ENCODE results near the gene SLC7A4. TPM values are rescaled to one million over a fixed set of nuclear protein-coding genes. Genes with fewer than 3 reads are reported as not detected.

The SLC7A4 gene
- total RNA-seq, 4 donors from 2014 or later: 0.45 to 0.54 TPM; not detected in 2

DNA sequence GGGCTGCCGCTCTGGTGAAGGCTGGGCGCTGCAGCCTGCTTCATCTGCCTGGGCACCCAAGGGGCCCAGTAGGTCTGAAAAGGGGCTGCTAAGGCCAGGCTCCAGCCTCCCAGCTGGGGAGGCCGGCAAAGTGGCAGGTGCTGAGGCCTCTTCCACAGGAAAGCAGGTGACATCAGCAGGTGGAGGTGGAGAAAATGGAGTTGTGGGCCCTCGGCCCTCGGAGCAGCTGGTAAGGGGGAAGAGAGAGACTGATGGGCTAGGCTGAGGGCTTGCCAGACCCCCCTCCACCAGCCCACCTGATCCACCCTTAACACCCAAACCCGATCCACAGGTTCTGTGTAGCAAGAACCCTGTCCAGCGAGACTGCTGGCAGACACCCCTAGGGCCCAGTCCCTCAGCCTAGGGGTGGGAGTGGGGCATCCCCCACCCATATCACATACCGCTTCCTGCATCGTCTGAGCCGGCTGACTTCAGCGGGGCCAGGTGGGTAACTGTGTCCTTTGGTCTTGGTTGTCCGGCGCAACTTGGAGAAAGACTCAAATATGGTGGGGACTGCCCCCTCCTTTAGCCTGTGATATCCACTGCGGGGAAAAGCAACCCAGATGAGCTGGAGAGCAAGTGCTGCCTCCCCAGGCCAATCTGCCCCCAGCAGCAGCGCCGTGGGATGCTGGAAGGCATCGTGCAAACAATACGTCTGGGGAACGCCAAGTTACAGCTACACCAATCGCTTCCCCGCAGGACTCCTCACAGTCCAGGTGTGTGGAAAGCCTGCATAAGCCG, 32.0 kb downstream of the SLC7A4 start:
- Histone ChIP-seq H3K4me3 (replicated peaks in 1 of 3) (peak overlapping the region in 1 of 3 donors; percentile 62), H3K27ac (peak overlapping the region in 2 of 3 donors; percentile 98 to 99), H3K9me3 (no peaks in the 10 kb centered on the region), H3K27me3 (no peaks in the 10 kb centered on the region), H3K36me3 (peaks cover 10 to 11% of the 10 kb centered on the region in 2 donors), H3K4me1 (peaks cover 18 to 29% of the 10 kb centered on the region in 2 donors)
- DNase-seq: no peak
- intact Hi-C loops (cut with DNase I): no loop called here
- TF ChIP-seq CTCF (IDR thresholded peaks at IDR 0.05) (no peak), POLR2A (IDR thresholded peaks at IDR 0.05) (no peak)
- 45 to 62% methylated on average over 18 to 22 of the region's 22 CpGs for WGBS, 2 donors

DNA sequence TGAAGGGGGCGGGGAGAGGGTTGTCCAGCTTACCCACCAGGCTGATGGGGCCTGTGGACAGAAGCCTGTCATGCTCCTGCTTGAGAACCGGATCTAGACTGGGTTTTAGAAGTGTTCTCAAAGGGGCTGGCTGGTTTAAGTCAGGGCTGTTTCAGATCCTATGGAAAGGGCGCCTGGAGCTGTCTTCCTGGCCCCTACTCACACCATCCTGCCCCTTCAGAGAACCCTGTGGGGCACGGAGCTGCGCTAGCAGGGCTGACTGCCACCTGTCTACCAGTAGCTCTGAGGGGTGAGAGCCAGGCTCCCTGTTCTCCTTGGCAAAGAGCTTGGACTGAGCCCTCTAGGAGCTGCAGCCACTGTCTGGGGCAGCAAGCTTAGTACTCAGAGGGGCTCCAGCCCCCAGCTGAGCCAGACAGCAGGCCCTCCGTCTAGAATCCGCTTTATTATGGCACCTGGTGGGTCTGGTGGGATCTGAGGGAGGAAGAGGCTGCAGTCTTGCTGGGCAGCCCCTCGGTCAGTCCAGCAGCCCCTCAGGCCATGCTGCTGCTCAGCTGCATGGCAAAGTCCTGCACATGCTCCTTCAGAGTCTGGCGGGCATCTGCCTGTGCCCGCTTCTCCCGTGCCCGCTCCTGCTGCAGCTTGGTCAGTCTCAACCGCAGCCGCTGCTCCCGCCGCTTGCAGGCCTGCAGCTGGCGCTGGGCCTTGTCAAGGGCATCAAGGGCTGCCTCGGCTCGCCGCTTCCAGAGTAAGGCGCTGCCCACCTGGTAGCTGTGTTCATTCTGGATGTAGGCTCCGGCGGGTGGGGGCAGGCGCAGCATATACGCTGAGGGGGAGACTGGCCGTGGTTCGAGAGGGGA, 32.8 kb downstream of the SLC7A4 start:
- Histone ChIP-seq H3K4me1 (peaks cover 18 to 29% of the 10 kb centered on the region in 2 donors), H3K4me3 (replicated peaks in 1 of 3) (no peak overlapping the region), H3K27ac (no peak overlapping the region), H3K36me3 (peaks cover 10 to 11% of the 10 kb centered on the region in 2 donors), H3K9me3 (no peaks in the 10 kb centered on the region), H3K27me3 (no peaks in the 10 kb centered on the region)
- WGBS, 2 donors: 85 to 91% methylated on average over 9 to 13 of the region's 27 CpGs
- DNase-seq: no peak
- TF ChIP-seq POLR2A (IDR thresholded peaks at IDR 0.05) (no peak), CTCF (IDR thresholded peaks at IDR 0.05) (no peak)
- intact Hi-C loops (cut with DNase I): no loop called here

DNA sequence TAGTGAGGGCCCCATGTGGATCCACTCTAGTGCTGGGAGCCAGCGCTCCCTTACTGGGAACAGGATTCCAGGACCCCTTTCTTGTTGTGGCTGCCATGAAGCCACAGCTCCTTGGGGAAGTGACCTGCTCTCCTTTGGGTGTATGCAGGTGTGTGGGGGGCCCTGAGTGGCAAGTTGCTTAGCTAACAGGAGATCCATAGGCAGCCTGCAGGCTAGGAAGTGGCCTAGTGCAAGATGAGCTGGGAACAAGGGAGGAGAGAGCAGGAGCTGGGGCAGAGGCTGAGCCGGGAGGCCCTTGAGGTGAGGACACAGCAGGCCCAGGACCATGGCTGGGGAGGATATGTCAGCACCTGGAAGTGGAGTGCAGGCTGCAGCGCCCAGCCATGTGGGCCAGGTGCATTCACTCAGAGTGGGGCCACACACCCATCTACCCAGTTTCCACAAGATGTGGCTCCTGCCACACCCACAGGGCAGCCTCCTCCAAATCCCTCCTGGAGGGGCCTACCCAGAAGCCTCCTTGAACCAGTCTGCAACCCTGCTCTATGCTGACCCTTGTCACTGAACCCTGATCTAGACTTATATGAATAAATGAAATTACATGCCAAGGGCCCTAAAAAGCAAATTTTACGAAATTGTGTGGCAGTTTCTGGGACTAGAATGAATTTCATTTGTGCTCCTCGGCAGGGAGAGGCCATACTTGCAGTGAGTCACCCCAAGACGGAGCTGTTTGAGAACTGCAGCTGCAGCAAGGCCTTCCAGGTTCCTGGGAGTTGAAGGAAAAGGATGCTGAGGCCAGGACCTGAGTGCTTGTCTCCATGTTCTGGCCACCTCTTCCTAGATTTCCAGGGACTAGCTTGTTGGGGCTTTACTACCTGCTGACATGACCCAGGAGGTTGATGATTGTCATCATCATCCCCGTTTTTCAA, 33.7 kb downstream of the SLC7A4 start:
- intact Hi-C loops (cut with DNase I): no loop called here
- H3K27ac ChIP-seq: no peak overlapping the region
- H3K36me3 ChIP-seq: peaks cover 11 to 14% of the 10 kb centered on the region in 2 donors
- no peaks in the 10 kb centered on the region for H3K9me3 ChIP-seq
- no peak for TF ChIP-seq CTCF (IDR thresholded peaks at IDR 0.05)
- TF ChIP-seq POLR2A (IDR thresholded peaks at IDR 0.05): no peak
- no peak overlapping the region for H3K4me3 ChIP-seq (replicated peaks in 1 of 3)
- no peaks in the 10 kb centered on the region for H3K27me3 ChIP-seq
- DNase-seq: no peak
- 59 to 71% methylated on average over 6 of the region's 7 CpGs for WGBS, 2 donors
- peaks cover 18 to 27% of the 10 kb centered on the region in 2 donors for H3K4me1 ChIP-seq

DNA sequence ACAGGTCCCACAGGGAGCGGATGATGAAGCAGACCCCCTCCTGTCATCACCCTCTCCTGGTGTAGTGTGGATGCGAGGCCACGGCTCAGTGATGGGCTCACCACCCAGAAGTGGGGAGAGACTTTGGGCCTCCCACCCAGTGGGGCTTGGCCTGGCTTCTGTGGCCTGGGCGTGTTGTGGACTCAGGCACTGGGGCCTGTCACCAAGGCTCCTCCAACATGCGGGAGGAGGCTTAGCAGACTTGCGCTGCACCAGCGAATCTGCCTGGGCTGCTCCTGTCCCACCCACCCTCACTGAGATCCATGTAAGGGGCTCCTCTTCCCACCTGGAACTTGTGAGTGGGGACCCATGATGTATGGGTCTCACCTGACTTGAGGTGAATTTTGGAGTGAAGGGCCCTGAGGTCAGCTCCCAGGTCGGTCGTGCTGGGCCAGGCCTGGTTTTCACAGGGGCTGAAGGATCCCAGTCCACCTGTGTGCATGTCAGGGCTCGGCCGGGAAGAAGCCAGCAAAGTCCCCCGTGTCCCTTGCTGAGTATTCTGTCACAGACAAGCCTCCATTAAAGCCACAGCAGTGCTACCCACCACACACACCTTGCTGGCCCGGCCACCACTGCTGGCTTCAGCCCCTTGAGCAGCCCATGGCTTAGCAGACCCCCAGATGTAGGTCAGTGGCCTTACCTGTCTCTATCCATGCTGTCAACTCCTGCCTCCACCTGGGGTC, 34.7 kb downstream of the SLC7A4 start:
- 84 to 95% methylated on average over 5 to 6 of the region's 13 CpGs for WGBS, 2 donors
- Histone ChIP-seq H3K36me3 (peaks cover 12 to 22% of the 10 kb centered on the region in 2 donors), H3K27ac (no peak overlapping the region), H3K4me1 (peaks cover 12 to 20% of the 10 kb centered on the region in 2 donors), H3K9me3 (no peaks in the 10 kb centered on the region), H3K27me3 (no peaks in the 10 kb centered on the region), H3K4me3 (replicated peaks in 1 of 3) (no peak overlapping the region)
- no peak for DNase-seq
- intact Hi-C loops (cut with DNase I): no loop called here
- TF ChIP-seq POLR2A (IDR thresholded peaks at IDR 0.05): peak in 1 of 2 donors; percentile 5
- TF ChIP-seq CTCF (IDR thresholded peaks at IDR 0.05): no peak

Measured in thyroid gland (tissue), 4 donors.